Right atrium auricular region (tissue), 2 donors: ENCODE measurements around the gene PC. TPM values are rescaled to one million over a fixed set of nuclear protein-coding genes. Genes with fewer than 3 reads are reported as not detected.

Experiments used
- DNase-seq: peaks from one replicate; pipeline ENCODE4 v3.0.0-alpha.2; 2019; ENCODE audit warnings: low spot score
- H3K27ac ChIP-seq, 2 donors: fragments of 200-600 bp; sonication (generic); 1 replicate in 1 of 2; 2 replicates in 1 of 2; pipeline ENCODE4 v1.5.1; 2016 to 2019
- H3K27me3 ChIP-seq, 2 donors: fragments of 200-600 bp; sonication (generic); one replicate each; pipeline versions ENCODE4 v1.5.1 to v1.6.0; 2017 to 2019
- H3K36me3 ChIP-seq: fragments of 200-600 bp; sonication (generic); one replicate; pipeline ENCODE4 v1.5.1; 2016
- H3K4me1 ChIP-seq, 2 donors: fragments of 200-600 bp; sonication (generic); one replicate each; pipeline versions ENCODE4 v1.5.1 to v1.6.0; 2017 to 2019
- H3K4me3 ChIP-seq, 2 donors: fragments of 200-600 bp; sonication (generic); 1 replicate in 1 of 2; 2 replicates in 1 of 2; pipeline ENCODE4 v1.5.1; 2017 to 2019; ENCODE audit warnings: mild to moderate bottlenecking in 1 of 2, moderate library complexity in 1 of 2
- H3K9me3 ChIP-seq, 2 donors: fragments of 200-600 bp; sonication (generic); one replicate each; pipeline ENCODE4 v1.5.1; 2019
- CTCF ChIP-seq, 2 donors: fragments of 200-600 bp; sonication (generic); IDR thresholded peaks; one replicate each; pipeline ENCODE4 v1.5.1; 2019; ENCODE audit warnings: antibody characterized with exemption in 2 of 2
- total RNA-seq, 2 donors: library from RNA; depleted of rRNA; stranded (reverse); fragments of >200 nt; gene quantifications; one replicate each; pipeline ENCODE4 v1.1.0, GENCODE V29; 2016

Gene PC
- total RNA-seq, 2 donors from 2014 or later: 8.6 to 9.3 TPM

- Histone ChIP-seq H3K27me3 (no peaks in the 10 kb centered on the region), H3K4me1 (peaks cover 0 to 33% of the 10 kb centered on the region in 2 donors), H3K27ac (no peak overlapping the region), H3K9me3 (no peaks in the 10 kb centered on the region), H3K36me3 (no peaks in the 10 kb centered on the region), H3K4me3 (peak overlapping the region in 1 of 2 donors; percentile 2)
- TF ChIP-seq CTCF (IDR thresholded peaks at IDR 0.05): peak; percentile 30 to 63
- no peak for DNase-seq
These were observed 74.9 kb downstream of the PC start for GRCh38 chr11:66883016-66883965.

- no peak overlapping the region for H3K27ac ChIP-seq
- H3K4me3 ChIP-seq: peak overlapping the region in 1 of 2 donors; percentile 2
- TF ChIP-seq CTCF (IDR thresholded peaks at IDR 0.05): no peak
- H3K9me3 ChIP-seq: no peaks in the 10 kb centered on the region
- no peak for DNase-seq
- no peaks in the 10 kb centered on the region for H3K36me3 ChIP-seq
- H3K27me3 ChIP-seq: no peaks in the 10 kb centered on the region
- H3K4me1 ChIP-seq: peaks cover 0 to 33% of the 10 kb centered on the region in 2 donors
These were observed 75.6 kb downstream of the PC start for GRCh38 chr11:66882561-66883015.

GRCh38 chr11:66881927-66882452 lies 76.2 kb downstream of the PC start:
- no peak overlapping the region for H3K27ac ChIP-seq
- H3K4me3 ChIP-seq: no peak overlapping the region
- no peak for TF ChIP-seq CTCF (IDR thresholded peaks at IDR 0.05)
- H3K4me1 ChIP-seq: peaks cover 0 to 31% of the 10 kb centered on the region in 2 donors
- no peaks in the 10 kb centered on the region for H3K36me3 ChIP-seq
- no peaks in the 10 kb centered on the region for H3K27me3 ChIP-seq
- no peak for DNase-seq
- no peaks in the 10 kb centered on the region for H3K9me3 ChIP-seq

GRCh38 chr11:66881451-66881835 lies 76.7 kb downstream of the PC start:
- DNase-seq: no peak

More at GRCh38 chr11:66881451-66881835, 76.7 kb downstream of the PC start:
- H3K27me3 ChIP-seq: no peaks in the 10 kb centered on the region
- no peak overlapping the region for H3K4me3 ChIP-seq
- no peak overlapping the region for H3K27ac ChIP-seq
- peaks cover 0 to 27% of the 10 kb centered on the region in 2 donors for H3K4me1 ChIP-seq
- H3K36me3 ChIP-seq: no peaks in the 10 kb centered on the region
- TF ChIP-seq CTCF (IDR thresholded peaks at IDR 0.05): no peak
- no peaks in the 10 kb centered on the region for H3K9me3 ChIP-seq
